Psoas muscle (tissue), 8 donors: ENCODE data around the gene MMP11. TPM values are rescaled to one million over a fixed set of nuclear protein-coding genes. Genes with fewer than 3 reads are reported as not detected.
A peak's percentile ranks its signal among the peaks of the same experiment; 100 is the strongest.

ENCODE experiments used
- ATAC-seq, 4 donors: fragments of 200-7000 bp; cut with Tn5 transposase; one replicate each; pipeline ENCODE4 v1.9.1; 2020; ENCODE audit warnings: moderate library complexity in 3 of 4, mild to moderate bottlenecking in 2 of 4
- DNase-seq, 2 donors: peaks; one replicate each; pipeline ENCODE4 v3.0.0-alpha.2; 2020
- H3K27ac ChIP-seq: fragments of 200-600 bp; one replicate; pipeline ENCODE4 v1.8.0; 2022
- H3K27me3 ChIP-seq, 3 donors: fragments of 200-600 bp in 1 of 3; one replicate each; pipeline versions ENCODE4 v1.6.1 to v1.8.0; 2013 to 2022; ENCODE audit warnings: low read length in 2 of 3, mild to moderate bottlenecking in 2 of 3, moderate library complexity in 1 of 3; ENCODE audit not compliant: insufficient read depth in 3 of 3
- H3K36me3 ChIP-seq, 2 donors: fragments of 200-600 bp in 1 of 2; one replicate each; pipeline versions ENCODE4 v1.6.1 to v1.8.0; 2013 to 2022; ENCODE audit warnings: low read depth in 1 of 2, mild to moderate bottlenecking in 1 of 2, moderate library complexity in 1 of 2; ENCODE audit not compliant: insufficient read depth in 1 of 2
- H3K4me1 ChIP-seq: fragments of 200-600 bp; one replicate; pipeline ENCODE4 v1.8.0; 2022
- H3K4me3 ChIP-seq: fragments of 200-600 bp; one replicate; pipeline ENCODE4 v1.8.0; 2022; ENCODE audit warnings: mild to moderate bottlenecking
- H3K9me3 ChIP-seq: fragments of 200-600 bp; one replicate; pipeline ENCODE4 v1.8.0; 2022
- WGBS, 3 donors: extraction: QIAGEN DNeasy Blood & Tissue Kit; methylation state at CpG; one replicate each; pipeline versions ENCODE4 v1.1.6 to v1.1.7; 2013; 5-methylcytosine and 5-hydroxymethylcytosine counted together
- intact Hi-C, 2 donors: fragments of 100-400 bp; cut with DNase I; formaldehyde crosslinking; loops; one replicate each; pipeline versions ENCODE4 v1.11.0 to v1.14.2; 2022
- polyA plus RNA-seq, 3 donors: library from polyadenylated mRNA; stranded (reverse); fragments of 200-250 nt; gene quantifications; one replicate each; pipeline ENCODE4 v1.2.3, GENCODE V29; 2013
- total RNA-seq, 4 donors: library from RNA; stranded (reverse); fragmentation: NEBNext Ultra II Directional in 2 of 4; extraction: Animal tissue kit (Norgen Biotek cat#: 25700) in 2 of 4; gene quantifications; one replicate each; pipeline versions ENCODE4 v1.2.1 to v1.2.4, GENCODE V29; 2021 to 2023
- TF ChIP-seq, protein P1 (sequence below): fragments of 200-600 bp; IDR thresholded peaks from one replicate; pipeline ENCODE4 v1.8.0; 2022; ENCODE audit warnings: antibody characterized with exemption
- donor health status: healthy with polysubstance abuse.
- donor health status: DM: no; HTN: no; CAD: no; lungs with moderate emphysema.
- donor health status: Bipolar disorder and iron deficiency.
- donor health status: healthy.
- donor health status: DM: yes; HTN: yes; CAD: no.
- donor health status: DM: no; HTN: no; CAD: no.
- donor health status: DM: no; HTN: no; CAD: no.
- donor health status: DM: yes; HTN: yes; CAD: no.

The MMP11 gene
- total and polyA plus RNA-seq, 7 donors = 0.35 to 2.9 (median 1.3) TPM

DNA sequence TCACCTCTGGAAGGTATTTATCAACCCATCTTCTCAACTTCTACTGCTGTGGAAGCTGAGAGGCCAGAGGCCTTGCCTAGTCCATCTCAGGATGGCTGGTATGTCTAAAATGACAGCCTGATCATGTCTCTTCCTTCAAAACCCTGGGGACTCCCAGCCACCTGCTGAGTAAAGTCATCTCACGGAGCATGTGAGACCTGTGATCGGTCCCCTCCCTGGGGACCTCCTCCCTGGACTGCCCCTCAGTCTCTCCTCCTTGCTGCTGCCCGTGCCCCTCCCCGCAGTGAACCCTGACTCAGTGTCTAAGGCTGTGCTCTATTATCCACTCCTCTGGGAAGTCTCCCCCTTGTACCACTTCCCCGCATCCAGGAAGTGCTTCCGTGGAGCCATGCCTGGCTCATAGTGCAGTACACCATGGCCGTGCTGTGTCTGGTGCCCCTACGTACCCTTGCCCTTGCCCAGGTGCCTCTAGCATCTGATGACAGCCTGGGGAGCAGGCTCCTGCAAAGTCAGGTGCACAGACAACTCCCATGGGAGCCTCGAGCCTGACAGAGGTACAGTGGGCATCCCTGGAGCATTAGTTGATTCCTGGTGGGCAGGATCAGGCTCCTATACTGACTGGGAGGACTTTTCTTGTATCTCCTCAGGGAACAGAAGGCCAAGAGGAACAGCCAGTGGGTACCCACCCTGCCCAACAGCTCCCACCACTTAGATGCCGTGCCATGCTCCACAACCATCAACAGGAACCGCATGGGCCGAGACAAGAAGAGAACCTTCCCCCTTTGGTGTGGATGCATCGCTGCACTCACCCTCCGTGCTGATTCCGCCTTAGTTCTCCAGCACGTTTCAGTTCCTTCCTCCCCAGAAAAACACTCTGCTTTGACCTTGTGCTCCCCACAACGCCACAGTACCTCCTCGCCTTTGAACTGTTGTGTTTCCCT is 27.9 kb downstream of the MMP11 start:
- H3K9me3 ChIP-seq = no peaks in the 10 kb centered on the region

DNA sequence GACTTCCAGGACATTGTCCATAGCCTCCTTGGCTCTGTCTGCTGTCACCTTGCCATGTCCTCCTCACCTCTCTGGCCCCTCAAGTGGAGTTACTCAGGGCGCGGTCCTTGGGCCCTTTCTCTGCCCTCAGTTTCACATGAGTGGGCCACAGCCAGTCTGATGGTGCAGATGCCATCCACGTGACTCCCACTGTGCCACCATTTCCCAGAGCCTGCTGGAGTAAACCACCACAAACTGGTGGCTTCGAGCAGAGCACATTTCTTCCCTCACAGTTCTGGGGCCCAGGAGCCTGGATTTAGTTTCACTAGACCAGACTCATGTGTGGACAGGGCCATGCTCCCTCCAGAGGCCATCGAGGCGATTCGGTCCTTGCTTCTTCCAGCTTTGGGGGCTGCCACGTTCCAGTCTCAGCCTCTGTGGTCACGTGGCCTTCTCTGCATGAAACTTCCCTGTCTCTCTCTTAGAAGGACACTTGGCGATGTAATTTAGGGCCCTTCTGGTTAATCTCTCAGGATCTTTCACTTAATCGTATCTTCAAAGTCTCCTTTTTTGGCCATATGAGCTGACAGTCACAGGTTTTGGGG is 28.7 kb downstream of the MMP11 start:
- intact Hi-C loops = no loop called here
- TF ChIP-seq, protein P1, sequence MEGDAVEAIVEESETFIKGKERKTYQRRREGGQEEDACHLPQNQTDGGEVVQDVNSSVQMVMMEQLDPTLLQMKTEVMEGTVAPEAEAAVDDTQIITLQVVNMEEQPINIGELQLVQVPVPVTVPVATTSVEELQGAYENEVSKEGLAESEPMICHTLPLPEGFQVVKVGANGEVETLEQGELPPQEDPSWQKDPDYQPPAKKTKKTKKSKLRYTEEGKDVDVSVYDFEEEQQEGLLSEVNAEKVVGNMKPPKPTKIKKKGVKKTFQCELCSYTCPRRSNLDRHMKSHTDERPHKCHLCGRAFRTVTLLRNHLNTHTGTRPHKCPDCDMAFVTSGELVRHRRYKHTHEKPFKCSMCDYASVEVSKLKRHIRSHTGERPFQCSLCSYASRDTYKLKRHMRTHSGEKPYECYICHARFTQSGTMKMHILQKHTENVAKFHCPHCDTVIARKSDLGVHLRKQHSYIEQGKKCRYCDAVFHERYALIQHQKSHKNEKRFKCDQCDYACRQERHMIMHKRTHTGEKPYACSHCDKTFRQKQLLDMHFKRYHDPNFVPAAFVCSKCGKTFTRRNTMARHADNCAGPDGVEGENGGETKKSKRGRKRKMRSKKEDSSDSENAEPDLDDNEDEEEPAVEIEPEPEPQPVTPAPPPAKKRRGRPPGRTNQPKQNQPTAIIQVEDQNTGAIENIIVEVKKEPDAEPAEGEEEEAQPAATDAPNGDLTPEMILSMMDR = no peak
- no peaks in the 10 kb centered on the region for H3K9me3 ChIP-seq
- WGBS, 3 donors = 87 to 89% (median 87%) methylated on average over 11 of the region's 11 CpGs
- no peak for DNase-seq
- peaks cover 6% of the 10 kb centered on the region for H3K4me1 ChIP-seq
- no peaks in the 10 kb centered on the region for H3K27me3 ChIP-seq
- no peak overlapping the region for H3K4me3 ChIP-seq
- H3K36me3 ChIP-seq = peaks cover 8 to 92% of the 10 kb centered on the region in 2 donors
- no peak for ATAC-seq
- no peak overlapping the region for H3K27ac ChIP-seq

More for the DNA sequence above, 27.9 kb downstream of the MMP11 start:
- H3K4me3 ChIP-seq = no peak overlapping the region
- peaks cover 6% of the 10 kb centered on the region for H3K4me1 ChIP-seq
- DNase-seq (no peak), ATAC-seq (no peak)
- TF ChIP-seq, protein P1 = no peak
- intact Hi-C loops = no loop called here
- WGBS, 3 donors = 87 to 90% (median 90%) methylated on average over 18 of the region's 18 CpGs
- peaks cover 5 to 92% of the 10 kb centered on the region in 2 donors for H3K36me3 ChIP-seq
- no peaks in the 10 kb centered on the region for H3K27me3 ChIP-seq
- H3K27ac ChIP-seq = no peak overlapping the region

DNA sequence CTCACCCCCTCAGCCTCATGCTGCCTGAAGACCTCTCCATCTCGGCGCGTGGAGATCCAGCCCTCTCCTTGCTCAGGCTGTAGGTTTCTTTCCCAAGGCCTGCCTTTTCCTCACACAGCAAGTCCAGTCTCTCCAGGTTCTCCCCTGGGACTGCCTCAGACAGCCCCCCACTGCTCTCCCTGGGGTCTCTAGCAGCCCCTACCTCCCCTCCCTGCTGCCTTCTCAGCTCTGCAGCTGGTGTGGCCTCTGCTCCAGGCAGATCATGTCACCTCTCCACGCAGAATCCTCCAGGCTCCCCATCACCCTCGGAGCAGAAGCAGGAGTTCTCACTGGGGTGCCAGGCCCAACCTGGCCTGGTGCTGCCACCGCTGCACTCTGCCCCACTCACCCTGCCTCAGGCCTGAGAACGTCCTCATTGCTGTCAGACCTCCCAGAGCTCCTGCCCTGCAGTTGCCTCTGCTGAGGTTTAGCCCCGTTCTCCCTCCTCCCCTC is 29.3 kb downstream of the MMP11 start:
- ATAC-seq = no peak
- Histone ChIP-seq H3K4me3 (no peak overlapping the region), H3K36me3 (peaks cover 8 to 93% of the 10 kb centered on the region in 2 donors), H3K27me3 (no peaks in the 10 kb centered on the region), H3K27ac (no peak overlapping the region), H3K9me3 (no peaks in the 10 kb centered on the region), H3K4me1 (peaks cover 6% of the 10 kb centered on the region)
- intact Hi-C loops = no loop called here
- no peak for DNase-seq
- 94 to 96% (median 94%) methylated on average over 8 of the region's 8 CpGs for WGBS, 3 donors
- TF ChIP-seq, protein P1 = no peak

DNA sequence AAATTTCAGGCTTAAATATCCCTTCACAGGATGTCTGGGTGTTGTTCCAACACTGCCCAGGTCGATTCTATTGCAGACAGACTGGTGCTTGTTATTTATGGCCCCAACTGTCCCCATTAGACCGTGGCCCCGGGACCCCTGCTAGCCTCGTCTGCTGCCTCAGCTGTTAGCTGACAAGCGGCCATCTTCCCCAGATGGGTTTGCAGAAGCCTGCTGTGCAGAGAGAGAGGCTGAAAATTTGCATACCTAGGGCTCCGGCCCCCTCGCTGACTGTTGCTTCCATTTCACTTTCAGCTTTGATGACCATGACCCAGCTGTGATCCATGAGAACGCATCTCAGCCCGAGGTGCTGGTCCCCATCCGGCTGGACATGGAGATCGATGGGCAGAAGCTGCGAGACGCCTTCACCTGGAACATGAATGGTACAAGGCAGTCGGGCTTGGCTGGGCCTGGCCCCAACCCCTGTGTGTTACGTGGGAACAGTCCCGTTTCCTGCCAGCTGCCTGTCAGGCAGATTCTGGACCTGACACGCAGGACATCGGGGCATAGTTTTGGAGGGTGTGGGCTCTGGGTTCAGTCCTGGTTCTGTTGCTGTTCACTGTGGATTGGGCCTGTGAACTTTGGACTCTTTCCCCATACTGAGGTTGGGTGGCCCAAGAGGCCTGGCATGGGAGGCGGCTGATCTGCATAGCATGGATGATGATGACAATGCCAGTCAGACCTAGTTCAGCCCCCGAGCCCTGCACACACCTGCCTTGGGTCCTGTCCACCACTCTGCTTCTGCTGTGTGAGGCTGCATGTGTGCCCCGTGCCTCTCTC is 30.6 kb downstream of the MMP11 start:
- Histone ChIP-seq H3K36me3 (peaks cover 11 to 96% of the 10 kb centered on the region in 2 donors), H3K27me3 (no peaks in the 10 kb centered on the region), H3K4me1 (peaks cover 6% of the 10 kb centered on the region), H3K4me3 (no peak overlapping the region), H3K27ac (no peak overlapping the region), H3K9me3 (no peaks in the 10 kb centered on the region)
- intact Hi-C loops = no loop called here
- 72 to 81% (median 80%) methylated on average over 20 to 21 of the region's 21 CpGs for WGBS, 3 donors
- DNase-seq = no peak
- peak in 1 of 4 donors; percentile 28 for ATAC-seq
- TF ChIP-seq, protein P1 = no peak
